ENCODE data around the gene TOX3.

Gene TOX3

DNA sequence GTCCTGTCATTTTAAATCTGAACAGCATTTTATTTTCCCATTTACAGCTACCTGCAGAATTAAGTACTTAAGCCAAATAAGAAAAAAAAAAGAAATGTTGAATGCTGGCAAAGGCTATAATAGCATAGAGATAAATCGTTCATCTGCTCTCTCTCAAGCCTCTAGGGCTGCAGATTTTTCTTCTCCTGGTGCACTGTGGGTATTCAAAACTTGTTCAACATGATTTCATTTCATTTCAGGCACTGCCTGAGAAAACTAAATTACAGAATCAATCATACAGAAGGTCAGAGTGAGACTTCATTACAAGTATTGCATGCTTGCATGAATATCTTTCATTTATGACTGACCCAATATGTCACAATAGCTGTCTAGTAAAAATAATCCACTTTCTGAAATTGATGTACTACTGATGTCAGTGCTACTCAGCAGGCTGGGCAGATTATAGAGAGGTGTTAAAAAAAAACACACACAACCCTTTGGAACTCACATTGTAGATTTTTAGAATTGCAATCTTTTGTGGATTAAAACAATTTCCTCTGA is 86.2 kb downstream of the TOX3 start:
- DNase-seq (ENCODE audit: extremely low spot score) = no peak
- TF ChIP-seq SUZ12 (IDR thresholded peaks at IDR 0.05) (no peak), BHLHE40 (IDR thresholded peaks at IDR 0.05; ENCODE audit: borderline replicate concordance) (no peak), ARNT (IDR thresholded peaks at IDR 0.05) (no peak), L3MBTL2 (conservative IDR thresholded peaks at IDR 0.05) (no peak), ZNF384 (IDR thresholded peaks at IDR 0.05) (no peak), FOXK2 (IDR thresholded peaks at IDR 0.05) (no peak), SP1 (IDR thresholded peaks at IDR 0.05) (no peak), HDGF (IDR thresholded peaks at IDR 0.05; ENCODE audit: borderline replicate concordance) (no peak), TARDBP (IDR thresholded peaks at IDR 0.05) (no peak), ELF4 (IDR thresholded peaks at IDR 0.05) (no peak), NFRKB (IDR thresholded peaks at IDR 0.05) (no peak)
- ChIA-PET POLR2A (no interaction called here), CTCF (no interaction called here)

DNA sequence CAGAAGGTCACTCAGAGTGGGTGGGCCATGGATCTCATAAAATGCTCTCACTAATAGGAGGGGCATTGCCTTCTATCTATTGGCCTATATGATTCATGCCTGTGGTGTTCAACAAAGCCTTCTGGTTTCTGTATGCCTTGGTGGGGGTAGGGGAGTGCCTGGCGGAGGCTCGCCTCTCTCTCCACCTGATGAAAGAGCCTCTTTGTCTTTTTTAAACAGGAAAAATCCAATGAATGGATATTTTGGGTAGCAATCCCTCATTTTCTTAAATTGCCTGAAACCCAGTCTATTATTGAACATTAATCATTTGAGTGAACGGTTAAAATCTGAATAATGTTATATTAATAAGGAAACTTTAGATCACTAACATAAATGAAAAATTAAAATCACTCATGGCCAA is 90.6 kb downstream of the TOX3 start:
- TF ChIP-seq BHLHE40 (IDR thresholded peaks at IDR 0.05; ENCODE audit: borderline replicate concordance) = no peak
- TF ChIP-seq NFRKB (IDR thresholded peaks at IDR 0.05) = no peak
- ChIA-PET POLR2A (no interaction called here), CTCF (no interaction called here)
- no peak for DNase-seq (ENCODE audit: extremely low spot score)

DNA sequence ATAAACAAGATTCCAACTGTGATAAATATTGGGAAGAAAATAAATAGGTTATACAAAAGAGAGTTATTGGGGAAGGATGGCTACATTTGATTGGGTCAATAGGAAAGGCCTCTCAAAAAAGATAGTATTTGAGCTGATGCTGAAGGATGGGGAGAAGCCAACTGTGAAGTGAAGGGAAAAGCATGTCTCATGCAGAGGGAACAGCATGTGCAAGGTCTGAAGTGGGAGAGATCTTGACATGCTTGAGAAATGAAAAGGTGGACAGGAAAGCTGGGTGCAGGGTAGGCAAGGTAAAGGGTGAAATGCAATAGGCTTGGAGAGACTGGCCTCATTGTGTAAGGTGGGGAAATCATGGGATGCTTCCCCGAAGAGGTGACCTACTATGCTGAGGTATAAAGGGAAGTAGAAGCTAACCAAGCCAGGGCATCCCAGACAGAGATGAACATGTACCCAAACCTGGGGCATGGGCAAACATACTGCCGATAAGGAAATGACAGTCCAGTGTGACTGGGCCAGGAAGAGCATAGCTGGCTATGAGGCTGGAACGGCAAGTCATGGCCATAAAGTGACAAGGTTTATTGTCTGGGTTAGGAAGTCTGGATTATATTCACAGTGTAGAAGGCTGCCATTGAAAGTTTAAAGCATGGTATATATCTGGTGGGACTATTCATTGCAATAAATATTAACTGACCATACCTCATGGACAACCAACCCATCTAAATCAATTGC is 91.2 kb downstream of the TOX3 start:
- no peak for DNase-seq (ENCODE audit: extremely low spot score)
- TF ChIP-seq FOXK2 (IDR thresholded peaks at IDR 0.05) (no peak), ARNT (IDR thresholded peaks at IDR 0.05) (no peak), SUZ12 (IDR thresholded peaks at IDR 0.05) (no peak)
- ChIA-PET CTCF (no interaction called here), POLR2A (no interaction called here)

DNA sequence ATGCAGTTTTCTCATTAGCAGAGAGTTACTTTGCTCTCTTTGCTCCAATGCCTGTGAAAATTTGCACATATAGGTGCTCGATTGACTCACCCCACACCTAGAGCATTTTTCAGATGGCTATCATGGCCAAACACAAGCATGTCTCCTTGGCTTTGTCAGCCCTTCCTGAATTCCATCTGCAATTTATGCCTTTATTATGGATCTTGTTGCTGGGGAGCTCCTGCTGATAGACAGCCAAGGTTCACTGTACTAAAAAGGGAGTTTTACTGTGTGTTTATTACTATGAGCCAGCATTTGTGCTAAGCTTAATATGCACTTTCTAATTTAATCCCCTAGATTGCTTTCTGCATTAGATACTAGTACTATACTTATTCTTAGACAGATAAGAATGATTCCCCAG is 93.3 kb downstream of the TOX3 start:
- ChIA-PET POLR2A (no interaction called here), CTCF (interaction anchor here (0.8 kb wide), 1 partner anchor 76 kb away, joined by 4 read pairs; no protein-coding TSS in a partner anchor)
- no peak for TF ChIP-seq L3MBTL2 (conservative IDR thresholded peaks at IDR 0.05)
- TF ChIP-seq ZNF384 (IDR thresholded peaks at IDR 0.05) = no peak
- no peak for TF ChIP-seq ELF4 (IDR thresholded peaks at IDR 0.05)
- no peak for TF ChIP-seq FOXK2 (IDR thresholded peaks at IDR 0.05)
- no peak for TF ChIP-seq FOXM1 (IDR thresholded peaks at IDR 0.05; ENCODE audit: borderline replicate concordance)
- TF ChIP-seq NFRKB (IDR thresholded peaks at IDR 0.05) = no peak
- no peak for TF ChIP-seq SUZ12 (IDR thresholded peaks at IDR 0.05)
- TF ChIP-seq BHLHE40 (IDR thresholded peaks at IDR 0.05; ENCODE audit: borderline replicate concordance) = no peak
- TF ChIP-seq SP1 (IDR thresholded peaks at IDR 0.05) = no peak
- TF ChIP-seq HDGF (IDR thresholded peaks at IDR 0.05; ENCODE audit: borderline replicate concordance) = no peak
- TF ChIP-seq CTBP1 (IDR thresholded peaks at IDR 0.05; ENCODE audit: borderline replicate concordance) = no peak
- TF ChIP-seq LEF1 (IDR thresholded peaks at IDR 0.05; ENCODE audit: borderline replicate concordance) = no peak
- TF ChIP-seq, protein P1, sequence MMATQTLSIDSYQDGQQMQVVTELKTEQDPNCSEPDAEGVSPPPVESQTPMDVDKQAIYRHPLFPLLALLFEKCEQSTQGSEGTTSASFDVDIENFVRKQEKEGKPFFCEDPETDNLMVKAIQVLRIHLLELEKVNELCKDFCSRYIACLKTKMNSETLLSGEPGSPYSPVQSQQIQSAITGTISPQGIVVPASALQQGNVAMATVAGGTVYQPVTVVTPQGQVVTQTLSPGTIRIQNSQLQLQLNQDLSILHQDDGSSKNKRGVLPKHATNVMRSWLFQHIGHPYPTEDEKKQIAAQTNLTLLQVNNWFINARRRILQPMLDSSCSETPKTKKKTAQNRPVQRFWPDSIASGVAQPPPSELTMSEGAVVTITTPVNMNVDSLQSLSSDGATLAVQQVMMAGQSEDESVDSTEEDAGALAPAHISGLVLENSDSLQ (IDR thresholded peaks at IDR 0.05) = no peak
- TF ChIP-seq ARNT (IDR thresholded peaks at IDR 0.05) = no peak
- DNase-seq (ENCODE audit: extremely low spot score) = no peak

DNA sequence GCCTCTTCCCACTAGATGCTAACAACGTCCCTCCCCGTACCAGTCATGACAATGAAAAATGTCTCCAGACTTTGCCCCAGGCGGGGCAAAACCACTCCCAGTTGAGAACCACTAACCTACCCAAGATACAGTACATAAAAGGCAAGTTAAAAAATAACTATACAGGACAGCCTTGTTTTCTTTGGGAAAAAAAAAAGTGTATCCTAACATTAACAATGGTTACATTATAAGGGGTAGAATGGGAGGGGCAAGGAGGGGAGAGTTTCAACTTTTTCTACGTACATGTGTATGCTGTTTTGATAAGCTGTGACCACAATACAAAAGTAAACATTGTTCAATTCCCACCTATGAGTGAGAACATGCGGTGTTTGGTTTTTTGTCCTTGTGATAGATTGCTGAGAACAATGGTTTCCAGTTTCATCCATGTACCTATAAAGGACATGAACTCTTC is 94.9 kb downstream of the TOX3 start:
- ChIA-PET CTCF (no interaction called here), POLR2A (no interaction called here)
- no peak for DNase-seq (ENCODE audit: extremely low spot score)

DNA sequence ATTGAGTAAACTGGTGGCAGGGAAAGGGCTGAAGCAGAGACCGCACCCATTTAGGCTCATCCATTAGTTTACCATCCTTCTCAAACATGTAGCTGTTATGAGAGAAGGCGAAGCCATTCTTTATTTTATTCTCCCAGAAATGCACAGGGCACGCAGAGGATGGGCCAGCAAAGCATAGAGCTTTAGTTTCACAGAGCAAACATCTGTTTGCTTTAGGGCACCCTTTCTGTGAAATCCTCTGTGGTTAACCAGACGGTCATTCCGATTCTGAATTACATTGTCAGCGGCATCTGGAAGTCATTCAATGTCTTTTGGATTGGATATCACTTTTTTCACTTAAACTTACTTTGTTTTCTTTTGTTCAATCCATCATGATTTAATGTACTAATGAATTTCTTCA is 96.0 kb downstream of the TOX3 start:
- ChIA-PET POLR2A (no interaction called here), CTCF (no interaction called here)
- TF ChIP-seq FOXK2 (IDR thresholded peaks at IDR 0.05) (no peak), SP1 (IDR thresholded peaks at IDR 0.05) (no peak), BHLHE40 (IDR thresholded peaks at IDR 0.05; ENCODE audit: borderline replicate concordance) (no peak), NFRKB (IDR thresholded peaks at IDR 0.05) (no peak), CTBP1 (IDR thresholded peaks at IDR 0.05; ENCODE audit: borderline replicate concordance) (no peak), ARNT (IDR thresholded peaks at IDR 0.05) (no peak), LEF1 (IDR thresholded peaks at IDR 0.05; ENCODE audit: borderline replicate concordance) (no peak), FOXA1 (IDR thresholded peaks at IDR 0.05) (no peak), FOXM1 (IDR thresholded peaks at IDR 0.05; ENCODE audit: borderline replicate concordance) (no peak), SUZ12 (IDR thresholded peaks at IDR 0.05) (no peak), ZNF384 (IDR thresholded peaks at IDR 0.05) (no peak), TARDBP (IDR thresholded peaks at IDR 0.05) (no peak), ELF4 (IDR thresholded peaks at IDR 0.05) (no peak), L3MBTL2 (conservative IDR thresholded peaks at IDR 0.05) (no peak), HDGF (IDR thresholded peaks at IDR 0.05; ENCODE audit: borderline replicate concordance) (no peak)
- TF ChIP-seq, protein P1 (IDR thresholded peaks at IDR 0.05) = no peak
- DNase-seq (ENCODE audit: extremely low spot score) = no peak

More for the DNA sequence above, 94.9 kb downstream of the TOX3 start:
- TF ChIP-seq SUZ12 (IDR thresholded peaks at IDR 0.05) = no peak
- no peak for TF ChIP-seq ELF4 (IDR thresholded peaks at IDR 0.05)
- TF ChIP-seq L3MBTL2 (conservative IDR thresholded peaks at IDR 0.05) = no peak
- no peak for TF ChIP-seq HDGF (IDR thresholded peaks at IDR 0.05; ENCODE audit: borderline replicate concordance)
- TF ChIP-seq FOXM1 (IDR thresholded peaks at IDR 0.05; ENCODE audit: borderline replicate concordance) = no peak

DNA sequence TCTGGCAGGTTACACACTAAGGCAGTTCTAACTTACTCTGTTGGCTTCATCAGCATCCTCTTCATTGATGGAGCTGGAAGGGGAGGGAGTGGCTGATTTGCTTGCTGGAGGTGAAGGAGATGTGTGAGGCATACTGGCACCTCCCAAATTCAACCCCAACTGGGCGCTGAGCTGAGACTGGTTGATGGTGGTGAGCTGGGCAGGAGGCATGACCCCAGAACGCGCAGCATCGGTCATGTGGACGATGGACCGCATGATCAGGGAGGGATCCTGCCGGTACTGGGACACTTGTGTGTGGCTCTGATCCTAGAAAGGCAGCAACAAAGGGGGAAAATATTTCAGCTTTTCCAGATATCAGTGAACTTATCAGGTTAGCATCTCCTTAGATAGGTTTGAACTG is 96.7 kb downstream of the TOX3 start:
- ChIA-PET CTCF (no interaction called here), POLR2A (no interaction called here)
- no peak for TF ChIP-seq SUZ12 (IDR thresholded peaks at IDR 0.05)
- TF ChIP-seq FOXM1 (IDR thresholded peaks at IDR 0.05; ENCODE audit: borderline replicate concordance) = no peak
- no peak for TF ChIP-seq TARDBP (IDR thresholded peaks at IDR 0.05)
- TF ChIP-seq, protein P1 (IDR thresholded peaks at IDR 0.05) = no peak
- TF ChIP-seq LEF1 (IDR thresholded peaks at IDR 0.05; ENCODE audit: borderline replicate concordance) = no peak
- no peak for TF ChIP-seq CTBP1 (IDR thresholded peaks at IDR 0.05; ENCODE audit: borderline replicate concordance)
- TF ChIP-seq L3MBTL2 (conservative IDR thresholded peaks at IDR 0.05) = no peak
- no peak for TF ChIP-seq FOXA1 (IDR thresholded peaks at IDR 0.05)
- no peak for TF ChIP-seq ZNF384 (IDR thresholded peaks at IDR 0.05)
- no peak for DNase-seq (ENCODE audit: extremely low spot score)

Measured in HEK293T (cell line).